Choroid plexus epithelial cell (primary cell): ENCODE data around the gene XRCC3.

Experiments
- DNase-seq: peaks from one replicate; pipeline ENCODE4 v3.0.0-alpha.2; 2010; ENCODE audit warnings: low read depth
- H3K4me3 ChIP-seq: 2 replicates; pipeline ENCODE4 v1.5.1; 2011; ENCODE audit warnings: low read depth, mild to moderate bottlenecking, control low read depth, low read length, moderate library complexity
- TF ChIP-seq, protein P1 (sequence below): conservative IDR thresholded peaks from 2 replicates; pipeline ENCODE4 v1.5.1; 2011; ENCODE audit warnings: low read depth, mild to moderate bottlenecking, control low read depth, inconsistent platforms, low read length, moderate library complexity

Gene XRCC3

DNA sequence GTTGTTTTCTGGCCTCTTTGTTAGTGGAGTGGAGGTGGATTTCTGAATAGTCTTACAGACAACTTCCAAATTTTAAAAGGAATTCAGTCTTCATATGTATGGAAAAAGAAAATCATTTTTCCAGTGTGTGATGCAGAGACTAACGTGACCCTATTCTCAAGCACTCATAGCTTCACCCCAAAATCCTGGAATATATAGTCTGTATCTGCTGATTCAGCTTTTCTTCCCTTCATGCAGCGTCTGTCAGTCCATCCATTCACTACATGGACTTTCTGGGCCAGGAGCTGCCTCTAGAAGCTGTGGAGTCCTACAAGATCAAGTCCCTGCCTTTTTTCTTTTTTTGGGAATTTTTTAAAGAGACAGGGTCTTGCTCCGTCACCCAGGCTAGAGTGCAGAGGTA lies 62.4 kb downstream of the XRCC3 start:
- TF ChIP-seq, protein P1, sequence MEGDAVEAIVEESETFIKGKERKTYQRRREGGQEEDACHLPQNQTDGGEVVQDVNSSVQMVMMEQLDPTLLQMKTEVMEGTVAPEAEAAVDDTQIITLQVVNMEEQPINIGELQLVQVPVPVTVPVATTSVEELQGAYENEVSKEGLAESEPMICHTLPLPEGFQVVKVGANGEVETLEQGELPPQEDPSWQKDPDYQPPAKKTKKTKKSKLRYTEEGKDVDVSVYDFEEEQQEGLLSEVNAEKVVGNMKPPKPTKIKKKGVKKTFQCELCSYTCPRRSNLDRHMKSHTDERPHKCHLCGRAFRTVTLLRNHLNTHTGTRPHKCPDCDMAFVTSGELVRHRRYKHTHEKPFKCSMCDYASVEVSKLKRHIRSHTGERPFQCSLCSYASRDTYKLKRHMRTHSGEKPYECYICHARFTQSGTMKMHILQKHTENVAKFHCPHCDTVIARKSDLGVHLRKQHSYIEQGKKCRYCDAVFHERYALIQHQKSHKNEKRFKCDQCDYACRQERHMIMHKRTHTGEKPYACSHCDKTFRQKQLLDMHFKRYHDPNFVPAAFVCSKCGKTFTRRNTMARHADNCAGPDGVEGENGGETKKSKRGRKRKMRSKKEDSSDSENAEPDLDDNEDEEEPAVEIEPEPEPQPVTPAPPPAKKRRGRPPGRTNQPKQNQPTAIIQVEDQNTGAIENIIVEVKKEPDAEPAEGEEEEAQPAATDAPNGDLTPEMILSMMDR, result no peak
- DNase-seq, result no peak
- H3K4me3 ChIP-seq, result no peak overlapping the region

DNA sequence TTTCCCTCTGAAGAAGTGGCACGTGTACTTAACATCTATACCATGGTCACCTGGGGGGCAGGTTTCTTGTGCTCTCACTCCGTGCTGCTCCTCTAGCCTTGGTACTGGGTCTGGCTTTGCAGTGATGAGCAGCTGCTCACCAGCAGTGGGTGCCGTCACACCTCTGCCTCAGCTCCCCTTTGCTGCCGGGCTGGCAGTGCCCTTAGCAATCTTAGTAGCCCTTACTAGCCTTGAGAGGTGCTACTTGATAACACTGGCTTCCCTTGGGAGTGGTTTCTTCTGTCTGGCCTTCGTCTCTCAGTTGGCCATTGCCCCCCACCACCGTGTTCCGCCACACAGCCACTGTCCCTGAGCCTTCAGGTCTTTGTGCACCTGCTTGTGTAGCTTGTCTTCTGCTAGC lies 63.7 kb downstream of the XRCC3 start:
- no peak overlapping the region for H3K4me3 ChIP-seq
- DNase-seq, result no peak
- TF ChIP-seq, protein P1, result no peak

- TF ChIP-seq, protein P1, result no peak
- no peak for DNase-seq
- no peak overlapping the region for H3K4me3 ChIP-seq
These were observed 65.0 kb downstream of the XRCC3 start for GRCh38 chr14:103650213-103650612.

- DNase-seq, result no peak
- TF ChIP-seq, protein P1, result no peak
These were observed 66.2 kb downstream of the XRCC3 start for GRCh38 chr14:103649001-103649400.

More at GRCh38 chr14:103649001-103649400, 66.2 kb downstream of the XRCC3 start:
- H3K4me3 ChIP-seq, result no peak overlapping the region
